Thyroid gland (tissue), 4 donors: ENCODE measurements around the gene UNCX.

Experiments used
- CTCF ChIP-seq, 6 experiments: fragments of 200-600 bp in 3 of 6; fragments of 450-650 bp in 3 of 6; sonication (generic) in 3 of 6; IDR thresholded peaks; one replicate each; pipeline ENCODE4 v1.5.1; 2016 to 2019; ENCODE audit warnings: antibody characterized with exemption in 6 of 6, mild to moderate bottlenecking in 2 of 6, inconsistent platforms in 1 of 6, moderate library complexity in 1 of 6
- POLR2A ChIP-seq, 2 donors: fragments of 450-650 bp; IDR thresholded peaks; one replicate each; pipeline ENCODE4 v1.6.1; 2017; ENCODE audit warnings: antibody characterized with exemption in 2 of 2, mild to moderate bottlenecking in 2 of 2, moderate library complexity in 1 of 2

- TF ChIP-seq CTCF (IDR thresholded peaks at IDR 0.05) (no peak), POLR2A (IDR thresholded peaks at IDR 0.05) (no peak)
Observed at GRCh38 chr7:1271046-1271445, 38.4 kb downstream of the UNCX start.
